Measurements from ENCODE around the gene UBALD1. TPM values are rescaled to one million over a fixed set of nuclear protein-coding genes. Genes with fewer than 3 reads are reported as not detected.

Gene UBALD1
- total RNA-seq, 1 experiment from 2014 or later, result 45.9 TPM

- H3K9me2 ChIP-seq (ENCODE audit: insufficient read depth), result no peaks in the 10 kb centered on the region
- no peak for TF ChIP-seq SIN3A (IDR thresholded peaks at IDR 0.05; ENCODE audit: low read depth)
- TF ChIP-seq SRF (IDR thresholded peaks at IDR 0.05; ENCODE audit: low read depth), result no peak
- no peak for TF ChIP-seq POLR2AphosphoS5 (IDR thresholded peaks at IDR 0.05; ENCODE audit: low read depth, low read length)
- no peak for TF ChIP-seq EZH2phosphoT487 (IDR thresholded peaks at IDR 0.05; ENCODE audit: borderline replicate concordance)
- CTCF ChIA-PET, result no interaction called here
- no peak overlapping the region for H3K4me3 ChIP-seq (replicated peaks in 1 of 2; ENCODE audit: low read depth in 1 of 2, low read length in 2 of 2)
- no peak for DNase-seq (ENCODE audit: low read depth, low spot score)
- H3K9me3 ChIP-seq (ENCODE audit: control insufficient read depth in 1 of 2, insufficient read depth in 1 of 2, low read depth in 1 of 2, low read length in 2 of 2), result no peaks in the 10 kb centered on the region
- H3K27me3 ChIP-seq (ENCODE audit: insufficient read depth, low read length), result no peaks in the 10 kb centered on the region
- no TSS peak for BruUV-seq (replicated peaks)
- no peak overlapping the region for H3K9ac ChIP-seq (ENCODE audit: low read length)
- no peak overlapping the region for H2AFZ ChIP-seq (ENCODE audit: low read depth, low read length, poor library complexity, severe bottlenecking)
- no peak overlapping the region for H3K4me2 ChIP-seq (ENCODE audit: low read length)
- POLR2A ChIA-PET, result no interaction called here
- peaks cover 0 to 15% of the 10 kb centered on the region in 2 experiments; a peak in 2 of 4 replicates for H3K36me3 ChIP-seq (ENCODE audit: control insufficient read depth in 1 of 2, insufficient read depth in 2 of 2, low read length in 2 of 2)
- H3K79me2 ChIP-seq (ENCODE audit: insufficient read depth, low read length), result 0 out of 2 replicates have a peak, but pooled peaks cover 3% of the 10 kb centered on the region
- no peak for ATAC-seq
- no peaks in the 10 kb centered on the region for H4K20me1 ChIP-seq (ENCODE audit: insufficient read depth)
- RAD21 ChIA-PET (ENCODE audit: low non-redundant PET in 1 of 2, low total read pairs in 2 of 2, uncharacterized antibody in 2 of 2, unreplicated experiment in 2 of 2), result no interaction called here
- no peak overlapping the region for H3K27ac ChIP-seq (ENCODE audit: low read depth, low read length)
- intact Hi-C loops (cut with micrococcal nuclease), result loop anchor here (10.0 kb wide), 1 partner anchor 140 kb away; no protein-coding TSS in a partner anchor
- H3K4me1 ChIP-seq (ENCODE audit: control insufficient read depth in 1 of 2, insufficient read depth in 2 of 2, low read length in 2 of 2), result peaks cover 2 to 5% of the 10 kb centered on the region in 2 experiments; a peak in 3 of 4 replicates
Measured at GRCh38 chr16:4654964-4655590, 40.4 kb upstream of the UBALD1 start.

GRCh38 chr16:4654011-4654963 is 39.6 kb upstream of the UBALD1 start:
- TF ChIP-seq POLR2AphosphoS5 (IDR thresholded peaks at IDR 0.05; ENCODE audit: low read depth, low read length), result no peak
- DNase-seq (ENCODE audit: low read depth, low spot score), result no peak
- RAD21 ChIA-PET (ENCODE audit: low non-redundant PET in 1 of 2, low total read pairs in 2 of 2, uncharacterized antibody in 2 of 2, unreplicated experiment in 2 of 2), result no interaction called here
- no peak overlapping the region for H3K27ac ChIP-seq (ENCODE audit: low read depth, low read length)
- BruUV-seq (replicated peaks), result no TSS peak
- H3K79me2 ChIP-seq (ENCODE audit: insufficient read depth, low read length), result peaks cover 9% of the 10 kb centered on the region; the same call in 1 of the 2 replicates
- H3K9me2 ChIP-seq (ENCODE audit: insufficient read depth), result no peaks in the 10 kb centered on the region
- no peaks in the 10 kb centered on the region for H3K9me3 ChIP-seq (ENCODE audit: control insufficient read depth in 1 of 2, insufficient read depth in 1 of 2, low read depth in 1 of 2, low read length in 2 of 2)
- H3K36me3 ChIP-seq (ENCODE audit: control insufficient read depth in 1 of 2, insufficient read depth in 2 of 2, low read length in 2 of 2), result peaks cover 0 to 14% of the 10 kb centered on the region in 2 experiments; a peak in 2 of 4 replicates
- no peak overlapping the region for H2AFZ ChIP-seq (ENCODE audit: low read depth, low read length, poor library complexity, severe bottlenecking)
- H3K9ac ChIP-seq (ENCODE audit: low read length), result no peak overlapping the region
- no peak for ATAC-seq
- intact Hi-C loops (cut with micrococcal nuclease), result loop anchor here (10.0 kb wide), 1 partner anchor 139 kb away; no protein-coding TSS in a partner anchor
- CTCF ChIA-PET, result no interaction called here
- no peaks in the 10 kb centered on the region for H3K27me3 ChIP-seq (ENCODE audit: insufficient read depth, low read length)
- peaks cover 2 to 8% of the 10 kb centered on the region in 2 experiments; a peak in 3 of 4 replicates for H3K4me1 ChIP-seq (ENCODE audit: control insufficient read depth in 1 of 2, insufficient read depth in 2 of 2, low read length in 2 of 2)
- H4K20me1 ChIP-seq (ENCODE audit: insufficient read depth), result no peaks in the 10 kb centered on the region
- H3K4me3 ChIP-seq (replicated peaks in 1 of 2; ENCODE audit: low read depth in 1 of 2, low read length in 2 of 2), result no peak overlapping the region
- POLR2A ChIA-PET, result no interaction called here
- no peak overlapping the region for H3K4me2 ChIP-seq (ENCODE audit: low read length)

Data from HCT116 (cell line).